ENCODE data around the gene MOXD1. TPM values are rescaled to one million over a fixed set of nuclear protein-coding genes. Genes with fewer than 3 reads are reported as not detected.

Gene MOXD1
- total RNA-seq, 1 donor from 2014 or later = 0.75 TPM

DNA sequence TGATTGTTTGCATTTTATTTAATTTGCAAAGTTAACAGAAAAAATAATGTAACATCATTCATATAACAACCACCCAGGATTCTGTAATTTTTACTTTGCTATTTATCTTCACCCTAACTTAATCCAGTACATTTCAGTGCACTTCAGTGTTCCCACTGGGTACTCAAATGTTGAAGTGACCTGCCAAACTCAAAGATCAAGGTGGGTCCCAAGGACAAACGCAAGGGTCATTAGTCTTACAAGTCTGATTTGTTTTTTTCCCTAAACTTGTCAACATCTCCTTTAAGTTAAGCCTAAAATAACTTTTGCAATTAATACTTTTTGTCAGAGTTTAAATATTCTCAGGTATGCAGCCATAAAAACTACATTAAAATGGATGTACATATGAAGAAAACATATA is 53.0 kb downstream of the MOXD1 start:
- TF ChIP-seq, protein P1, sequence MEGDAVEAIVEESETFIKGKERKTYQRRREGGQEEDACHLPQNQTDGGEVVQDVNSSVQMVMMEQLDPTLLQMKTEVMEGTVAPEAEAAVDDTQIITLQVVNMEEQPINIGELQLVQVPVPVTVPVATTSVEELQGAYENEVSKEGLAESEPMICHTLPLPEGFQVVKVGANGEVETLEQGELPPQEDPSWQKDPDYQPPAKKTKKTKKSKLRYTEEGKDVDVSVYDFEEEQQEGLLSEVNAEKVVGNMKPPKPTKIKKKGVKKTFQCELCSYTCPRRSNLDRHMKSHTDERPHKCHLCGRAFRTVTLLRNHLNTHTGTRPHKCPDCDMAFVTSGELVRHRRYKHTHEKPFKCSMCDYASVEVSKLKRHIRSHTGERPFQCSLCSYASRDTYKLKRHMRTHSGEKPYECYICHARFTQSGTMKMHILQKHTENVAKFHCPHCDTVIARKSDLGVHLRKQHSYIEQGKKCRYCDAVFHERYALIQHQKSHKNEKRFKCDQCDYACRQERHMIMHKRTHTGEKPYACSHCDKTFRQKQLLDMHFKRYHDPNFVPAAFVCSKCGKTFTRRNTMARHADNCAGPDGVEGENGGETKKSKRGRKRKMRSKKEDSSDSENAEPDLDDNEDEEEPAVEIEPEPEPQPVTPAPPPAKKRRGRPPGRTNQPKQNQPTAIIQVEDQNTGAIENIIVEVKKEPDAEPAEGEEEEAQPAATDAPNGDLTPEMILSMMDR (IDR thresholded peaks at IDR 0.05) = no peak
- Histone ChIP-seq H3K9me3 (no peaks in the 10 kb centered on the region), H3K36me3 (no peaks in the 10 kb centered on the region), H3K27ac (no peak overlapping the region), H3K4me3 (no peak overlapping the region), H3K27me3 (no peaks in the 10 kb centered on the region), H3K4me1 (no peaks in the 10 kb centered on the region)
- no peak for DNase-seq (ENCODE audit: low spot score in 2 of 2)
- intact Hi-C loops (cut with DNase I) = no loop called here

- Histone ChIP-seq H3K36me3 (no peaks in the 10 kb centered on the region), H3K27ac (no peak overlapping the region), H3K4me3 (no peak overlapping the region), H3K9me3 (no peaks in the 10 kb centered on the region), H3K27me3 (no peaks in the 10 kb centered on the region), H3K4me1 (no peaks in the 10 kb centered on the region)
- TF ChIP-seq, protein P1 (IDR thresholded peaks at IDR 0.05) = no peak
- intact Hi-C loops (cut with DNase I) = no loop called here
- no peak for DNase-seq (ENCODE audit: low spot score in 2 of 2)
Measured at GRCh38 chr6:132344811-132345210, 56.5 kb downstream of the MOXD1 start.

DNA sequence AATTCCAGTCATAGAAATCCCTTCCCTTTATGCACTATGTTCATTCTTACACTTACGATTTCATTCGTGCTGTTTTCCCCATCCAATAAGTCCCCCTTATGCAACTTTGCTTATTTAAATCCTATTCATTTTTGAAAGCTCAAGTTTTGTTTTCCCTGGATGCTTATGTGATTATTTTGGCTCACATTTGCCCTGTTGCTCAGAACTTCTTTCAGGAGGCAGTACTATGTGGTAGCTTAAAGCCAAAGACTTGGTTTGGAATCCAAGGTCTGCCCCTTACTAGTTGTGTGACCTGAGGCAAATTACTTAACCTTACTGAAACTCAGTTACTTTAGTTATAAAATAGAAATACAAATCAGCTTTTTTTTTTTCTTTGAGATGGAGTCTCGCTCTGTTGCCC is 59.6 kb downstream of the MOXD1 start:
- intact Hi-C loops (cut with DNase I) = no loop called here
- TF ChIP-seq, protein P1 (IDR thresholded peaks at IDR 0.05) = no peak
- Histone ChIP-seq H3K27me3 (no peaks in the 10 kb centered on the region), H3K4me3 (no peak overlapping the region), H3K9me3 (no peaks in the 10 kb centered on the region), H3K27ac (no peak overlapping the region), H3K4me1 (no peaks in the 10 kb centered on the region), H3K36me3 (no peaks in the 10 kb centered on the region)
- no peak for DNase-seq (ENCODE audit: low spot score in 2 of 2)

DNA sequence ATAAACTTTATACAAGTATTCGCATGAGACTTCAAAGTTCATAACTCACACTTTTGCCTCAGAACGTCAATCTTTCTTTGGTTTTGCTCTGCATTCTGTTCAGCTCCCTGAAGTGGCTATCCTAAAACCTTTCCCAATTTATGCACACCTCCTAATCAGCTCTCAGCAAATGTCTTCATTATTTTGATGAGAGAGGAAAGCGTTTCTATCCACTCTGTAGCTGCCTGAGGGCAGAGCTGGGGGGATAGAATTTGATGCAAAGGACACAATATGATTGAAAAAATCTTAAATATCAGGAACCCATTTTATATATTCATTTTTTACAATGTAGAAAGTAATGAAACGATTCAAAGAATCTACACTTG is 66.8 kb downstream of the MOXD1 start:
- Histone ChIP-seq H3K4me3 (no peak overlapping the region), H3K27me3 (no peaks in the 10 kb centered on the region), H3K27ac (no peak overlapping the region), H3K36me3 (no peaks in the 10 kb centered on the region), H3K4me1 (no peaks in the 10 kb centered on the region), H3K9me3 (no peaks in the 10 kb centered on the region)
- DNase-seq (ENCODE audit: low spot score in 2 of 2) = no peak
- intact Hi-C loops (cut with DNase I) = no loop called here
- TF ChIP-seq, protein P1 (IDR thresholded peaks at IDR 0.05) = no peak

GRCh38 chr6:132333639-132334520 is 67.4 kb downstream of the MOXD1 start:
- Histone ChIP-seq H3K27me3 (no peaks in the 10 kb centered on the region), H3K27ac (no peak overlapping the region), H3K4me3 (no peak overlapping the region), H3K36me3 (no peaks in the 10 kb centered on the region), H3K9me3 (no peaks in the 10 kb centered on the region), H3K4me1 (no peaks in the 10 kb centered on the region)
- intact Hi-C loops (cut with DNase I) = no loop called here
- no peak for DNase-seq (ENCODE audit: low spot score in 2 of 2)
- TF ChIP-seq, protein P1 (IDR thresholded peaks at IDR 0.05) = no peak
